ENCODE results near the gene DCAF16. TPM values are rescaled to one million over a fixed set of nuclear protein-coding genes. Genes with fewer than 3 reads are reported as not detected.

The DCAF16 gene
- total and polyA plus RNA-seq, 2 donors (not counting 3 experiments of a cell fraction or from before 2014, with no cell fraction given) = 13.8 to 35.0 TPM

DNA sequence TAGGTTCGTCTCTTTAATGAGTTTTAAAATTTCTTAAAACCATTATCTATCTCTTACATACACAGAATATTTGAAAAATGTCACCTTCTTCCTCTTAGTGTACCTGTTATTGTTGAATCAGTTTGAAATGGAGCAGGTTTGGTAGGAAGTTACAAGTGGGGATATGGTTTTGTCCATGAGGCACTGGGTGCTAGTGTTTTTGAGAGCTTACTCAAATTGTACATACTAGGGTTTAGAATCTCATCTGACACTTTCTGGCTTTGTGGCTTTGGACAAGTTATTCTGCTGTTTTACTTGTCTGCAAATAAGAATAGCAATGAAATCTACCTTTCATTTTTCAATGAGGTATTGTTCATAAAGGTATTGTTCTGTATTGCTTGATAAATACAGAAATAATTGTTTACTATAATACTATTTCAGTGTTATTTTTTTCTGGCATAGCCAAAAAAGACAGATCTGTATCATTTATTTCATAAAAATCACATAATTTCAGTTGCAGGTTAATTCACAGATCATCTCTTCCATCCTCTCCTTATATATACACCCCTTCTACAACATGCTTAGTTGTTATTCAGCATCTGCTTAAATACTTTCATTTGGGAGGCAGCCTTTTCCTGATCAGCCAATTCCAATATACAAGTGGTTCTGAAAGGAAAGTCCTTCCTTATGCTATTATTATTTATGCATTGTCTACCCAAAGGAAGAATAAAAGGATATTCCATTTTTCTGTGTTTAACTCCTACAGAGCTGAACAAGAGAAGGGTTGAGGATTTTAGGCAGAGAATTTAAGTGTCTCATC, 13.5 kb upstream of the DCAF16 start:
- dilution Hi-C loops (cut with MboI; ENCODE audit: extremely low pct_ligation_motif_present, low sequenced_read_pairs) (no loop called here), intact Hi-C loops (cut with micrococcal nuclease) (no loop called here)
- Histone ChIP-seq H3K27me3 (ENCODE audit: control insufficient read depth in 2 of 2, insufficient read depth in 2 of 2, low read length in 2 of 2) (no peaks in the 10 kb centered on the region), H3K4me1 (ENCODE audit: control insufficient read depth, extremely low read depth, insufficient read depth, low read length) (no peaks in the 10 kb centered on the region), H2AFZ (ENCODE audit: low read depth, low read length) (no peak overlapping the region), H3K36me3 (ENCODE audit: control insufficient read depth in 2 of 2, extremely low read depth in 1 of 2, insufficient read depth in 2 of 2, low read length in 2 of 2) (peaks cover 0 to 31% of the 10 kb centered on the region in 2 experiments), H4K20me1 (replicated peaks; ENCODE audit: control insufficient read depth, extremely low read depth, insufficient read depth, low read length) (no peaks in the 10 kb centered on the region), H3K9me3 (replicated peaks; ENCODE audit: control insufficient read depth, insufficient read depth, low read length) (no peaks in the 10 kb centered on the region), H3K79me2 (ENCODE audit: control insufficient read depth, insufficient read depth, low read length) (peaks cover 72% of the 10 kb centered on the region), H3K4me2 (ENCODE audit: insufficient read depth, low read length) (no peak overlapping the region), H3K27ac (ENCODE audit: insufficient read depth, low read depth, low read length) (no peak overlapping the region), H3K9me1 (replicated peaks; ENCODE audit: control insufficient read depth, extremely low read depth, insufficient read depth, low read length) (no peaks in the 10 kb centered on the region), H3K9ac (replicated peaks; ENCODE audit: extremely low read depth, insufficient read depth, low read length) (no peak overlapping the region), H3K4me3 (replicated peaks in 1 of 3; ENCODE audit: insufficient read depth in 1 of 3, low read depth in 1 of 3, low read length in 3 of 3) (no peak overlapping the region)
- no TSS peak for BruUV-seq (replicated peaks)
- TF ChIP-seq MYC (IDR thresholded peaks at IDR 0.05; ENCODE audit: low read depth, low read length) = no peak
- no peak for TF ChIP-seq JUN (IDR thresholded peaks at IDR 0.05; ENCODE audit: borderline replicate concordance, insufficient read depth, insufficient read length, low read depth)
- no peak for TF ChIP-seq POLR2AphosphoS5 (IDR thresholded peaks at IDR 0.05; ENCODE audit: insufficient read depth, low read depth, low read length)
- TF ChIP-seq GATA2 (IDR thresholded peaks at IDR 0.05; ENCODE audit: insufficient read depth, insufficient read length, low read depth, low read length) = no peak
- no peak for TF ChIP-seq EZH2 (IDR thresholded peaks at IDR 0.05; ENCODE audit: borderline replicate concordance, low read depth, low read length, severe bottlenecking)
- TF ChIP-seq, protein P1, sequence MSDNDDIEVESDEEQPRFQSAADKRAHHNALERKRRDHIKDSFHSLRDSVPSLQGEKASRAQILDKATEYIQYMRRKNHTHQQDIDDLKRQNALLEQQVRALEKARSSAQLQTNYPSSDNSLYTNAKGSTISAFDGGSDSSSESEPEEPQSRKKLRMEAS (IDR thresholded peaks at IDR 0.05; ENCODE audit: insufficient read depth, insufficient read length) = no peak
- no peak for TF ChIP-seq POLR2A (IDR thresholded peaks at IDR 0.05; ENCODE audit: low read depth, low read length)
- TF ChIP-seq, protein P2, sequence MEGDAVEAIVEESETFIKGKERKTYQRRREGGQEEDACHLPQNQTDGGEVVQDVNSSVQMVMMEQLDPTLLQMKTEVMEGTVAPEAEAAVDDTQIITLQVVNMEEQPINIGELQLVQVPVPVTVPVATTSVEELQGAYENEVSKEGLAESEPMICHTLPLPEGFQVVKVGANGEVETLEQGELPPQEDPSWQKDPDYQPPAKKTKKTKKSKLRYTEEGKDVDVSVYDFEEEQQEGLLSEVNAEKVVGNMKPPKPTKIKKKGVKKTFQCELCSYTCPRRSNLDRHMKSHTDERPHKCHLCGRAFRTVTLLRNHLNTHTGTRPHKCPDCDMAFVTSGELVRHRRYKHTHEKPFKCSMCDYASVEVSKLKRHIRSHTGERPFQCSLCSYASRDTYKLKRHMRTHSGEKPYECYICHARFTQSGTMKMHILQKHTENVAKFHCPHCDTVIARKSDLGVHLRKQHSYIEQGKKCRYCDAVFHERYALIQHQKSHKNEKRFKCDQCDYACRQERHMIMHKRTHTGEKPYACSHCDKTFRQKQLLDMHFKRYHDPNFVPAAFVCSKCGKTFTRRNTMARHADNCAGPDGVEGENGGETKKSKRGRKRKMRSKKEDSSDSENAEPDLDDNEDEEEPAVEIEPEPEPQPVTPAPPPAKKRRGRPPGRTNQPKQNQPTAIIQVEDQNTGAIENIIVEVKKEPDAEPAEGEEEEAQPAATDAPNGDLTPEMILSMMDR (IDR thresholded peaks at IDR 0.05; ENCODE audit: extremely low read depth in 1 of 2, insufficient read depth in 1 of 2, low read depth in 1 of 2, low read length in 2 of 2) = no peak
- TF ChIP-seq FOS (IDR thresholded peaks at IDR 0.05; ENCODE audit: borderline replicate concordance, insufficient read depth, low read length) = no peak
- DNase-seq (ENCODE audit: low read depth, low spot score) (no peak), FAIRE-seq (no peak)
- ChIA-PET CTCF (no interaction called here), POLR2A (no interaction called here)

Data from endothelial cell of umbilical vein (primary cell).